ENCODE results near the gene FMO2.

Gene FMO2

DNA sequence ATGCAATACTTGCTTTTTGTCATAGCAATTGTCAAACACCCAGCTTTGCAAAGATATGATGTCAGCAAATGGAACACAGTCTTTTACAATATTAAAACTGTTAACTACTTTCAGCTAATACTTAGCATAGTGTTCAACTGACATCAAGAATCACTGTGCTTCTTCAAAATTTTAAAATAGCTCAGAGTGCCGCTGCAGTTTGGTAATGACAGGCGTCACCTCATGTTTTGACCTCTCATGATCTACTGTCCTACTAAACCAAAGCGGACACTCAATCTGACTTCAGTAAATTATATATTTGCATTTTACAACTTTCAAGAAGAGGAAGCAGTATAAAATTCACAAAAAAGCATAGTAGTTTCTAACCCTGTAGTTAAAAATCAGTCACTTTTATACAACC, 65.2 kb downstream of the FMO2 start:
- Histone ChIP-seq H2BK12ac (ENCODE audit: low read length) (no peak overlapping the region), H3K4me3 (ENCODE audit: low read length in 2 of 2) (no peak overlapping the region), H3K9ac (ENCODE audit: low read depth, low read length, poor library complexity) (no peak overlapping the region), H2BK15ac (ENCODE audit: low read length) (no peak overlapping the region), H3K36me3 (replicated peaks in 1 of 2; ENCODE audit: control insufficient read depth in 2 of 2, insufficient read depth in 2 of 2, low read length in 2 of 2) (no peaks in the 10 kb centered on the region), H3K27me3 (ENCODE audit: control insufficient read depth in 3 of 3, insufficient read depth in 3 of 3, low read depth in 1 of 3, low read length in 3 of 3) (peaks cover 0 to 38% (median 0%) of the 10 kb centered on the region in 3 experiments), H3K4ac (ENCODE audit: low read length) (no peak overlapping the region), H2BK5ac (ENCODE audit: low read length) (no peak overlapping the region), H3K4me1 (ENCODE audit: control insufficient read depth in 2 of 2, insufficient read depth in 1 of 2, low read depth in 1 of 2, low read length in 2 of 2) (no peaks in the 10 kb centered on the region), H3K27ac (replicated peaks; ENCODE audit: low read length) (no peak overlapping the region), H3K23ac (ENCODE audit: low read depth, low read length, poor library complexity) (no peak overlapping the region), H2BK120ac (ENCODE audit: low read depth, low read length) (no peak overlapping the region), H4K91ac (ENCODE audit: low read depth, low read length, poor library complexity) (no peak overlapping the region), H3K79me1 (ENCODE audit: low read depth, low read length) (no peaks in the 10 kb centered on the region), H3K4me2 (ENCODE audit: insufficient read depth, low read length, poor library complexity, severe bottlenecking) (no peak overlapping the region), H3K14ac (ENCODE audit: low read length) (no peak overlapping the region), H2AK5ac (ENCODE audit: low read depth, low read length) (no peak overlapping the region), H2AFZ (ENCODE audit: low read length) (no peak overlapping the region), H3K18ac (ENCODE audit: low read length) (no peak overlapping the region), H4K8ac (ENCODE audit: low read depth, low read length) (no peak overlapping the region), H3K9me3 (replicated peaks in 1 of 2; ENCODE audit: control insufficient read depth in 2 of 2, insufficient read depth in 1 of 2, low read depth in 1 of 2, low read length in 2 of 2) (no peaks in the 10 kb centered on the region)
- DNase-seq (ENCODE audit: low spot score): no peak
- no CpG with 5 or more reads among the region's 3 CpGs for WGBS, 2 donors (ENCODE audit: extremely low coverage in 2 of 2, insufficient read length in 2 of 2, insufficient replicate concordance in 1 of 2)

DNA sequence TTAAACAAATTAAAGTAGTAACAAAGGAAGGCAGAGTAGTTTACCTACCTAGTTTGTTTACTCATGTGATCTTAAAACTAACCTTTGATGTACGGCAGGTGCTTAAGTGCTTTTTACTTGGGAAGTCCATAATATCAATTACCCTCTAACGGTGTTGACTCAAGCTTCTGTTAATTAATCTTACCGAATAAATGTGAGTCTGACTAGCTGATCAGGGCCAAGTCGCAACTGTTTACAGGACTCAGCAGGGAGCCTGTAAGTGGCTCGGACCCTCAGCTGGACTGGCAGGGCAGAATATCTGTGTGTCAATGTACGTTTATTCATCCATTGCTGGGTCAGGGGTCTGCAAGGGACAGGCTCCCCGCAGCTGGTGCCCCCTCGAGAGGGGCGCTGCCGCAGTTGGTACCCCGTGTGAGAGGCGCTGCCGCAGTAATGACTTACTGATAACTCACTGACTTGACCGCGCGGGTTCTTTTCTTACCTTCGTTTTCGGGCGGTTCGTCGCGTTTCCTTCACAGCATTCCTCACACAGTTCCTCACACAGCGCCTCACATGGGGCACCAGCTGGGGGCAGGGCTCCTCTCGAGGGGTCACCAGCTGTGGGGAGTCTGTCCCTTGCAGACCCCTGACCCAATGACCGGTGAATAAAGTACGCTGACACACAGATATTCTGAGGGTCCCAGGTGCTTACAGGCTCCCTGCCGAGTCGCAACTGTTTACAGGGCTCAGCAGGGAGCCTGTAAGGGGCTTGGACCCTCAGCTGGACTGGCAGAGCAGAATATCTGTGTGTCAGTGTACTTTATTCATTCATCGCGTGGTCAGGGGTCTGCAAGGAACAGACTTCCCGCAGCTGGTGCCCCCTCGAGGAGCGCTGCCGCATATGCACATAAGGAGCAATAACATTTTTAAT, 66.2 kb downstream of the FMO2 start:
- no peak overlapping the region for H2BK5ac ChIP-seq (ENCODE audit: low read length)
- H3K9me3 ChIP-seq (replicated peaks in 1 of 2; ENCODE audit: control insufficient read depth in 2 of 2, insufficient read depth in 1 of 2, low read depth in 1 of 2, low read length in 2 of 2): no peaks in the 10 kb centered on the region
- H3K14ac ChIP-seq (ENCODE audit: low read length): no peak overlapping the region
- H2AFZ ChIP-seq (ENCODE audit: low read length): peak overlapping the region; percentile 85
- no peak overlapping the region for H2BK15ac ChIP-seq (ENCODE audit: low read length)
- H3K9ac ChIP-seq (ENCODE audit: low read depth, low read length, poor library complexity): peak overlapping the region; percentile 73
- H3K4me3 ChIP-seq (ENCODE audit: low read length in 2 of 2): peak overlapping the region; percentile 29 to 85
- H3K27ac ChIP-seq (replicated peaks; ENCODE audit: low read length): no peak overlapping the region
- H3K27me3 ChIP-seq (ENCODE audit: control insufficient read depth in 3 of 3, insufficient read depth in 3 of 3, low read depth in 1 of 3, low read length in 3 of 3): peaks cover 0 to 38% (median 0%) of the 10 kb centered on the region in 3 experiments
- peak overlapping the region; percentile 22 for H3K23ac ChIP-seq (ENCODE audit: low read depth, low read length, poor library complexity)
- H3K4me1 ChIP-seq (ENCODE audit: control insufficient read depth in 2 of 2, insufficient read depth in 1 of 2, low read depth in 1 of 2, low read length in 2 of 2): no peaks in the 10 kb centered on the region
- no peak overlapping the region for H2BK12ac ChIP-seq (ENCODE audit: low read length)
- peak overlapping the region; percentile 68 for H3K18ac ChIP-seq (ENCODE audit: low read length)
- H2AK5ac ChIP-seq (ENCODE audit: low read depth, low read length): no peak overlapping the region
- peak; percentile 33 for DNase-seq (ENCODE audit: low spot score)
- peak overlapping the region; percentile 93 for H3K4me2 ChIP-seq (ENCODE audit: insufficient read depth, low read length, poor library complexity, severe bottlenecking)
- no peaks in the 10 kb centered on the region for H3K79me1 ChIP-seq (ENCODE audit: low read depth, low read length)
- no peaks in the 10 kb centered on the region for H3K36me3 ChIP-seq (replicated peaks in 1 of 2; ENCODE audit: control insufficient read depth in 2 of 2, insufficient read depth in 2 of 2, low read length in 2 of 2)
- H2BK120ac ChIP-seq (ENCODE audit: low read depth, low read length): no peak overlapping the region
- no peak overlapping the region for H4K8ac ChIP-seq (ENCODE audit: low read depth, low read length)
- H3K4ac ChIP-seq (ENCODE audit: low read length): no peak overlapping the region
- no peak overlapping the region for H4K91ac ChIP-seq (ENCODE audit: low read depth, low read length, poor library complexity)
- WGBS, 2 donors (ENCODE audit: extremely low coverage in 2 of 2, insufficient read length in 2 of 2, insufficient replicate concordance in 1 of 2): no CpG with 5 or more reads among the region's 34 CpGs

DNA sequence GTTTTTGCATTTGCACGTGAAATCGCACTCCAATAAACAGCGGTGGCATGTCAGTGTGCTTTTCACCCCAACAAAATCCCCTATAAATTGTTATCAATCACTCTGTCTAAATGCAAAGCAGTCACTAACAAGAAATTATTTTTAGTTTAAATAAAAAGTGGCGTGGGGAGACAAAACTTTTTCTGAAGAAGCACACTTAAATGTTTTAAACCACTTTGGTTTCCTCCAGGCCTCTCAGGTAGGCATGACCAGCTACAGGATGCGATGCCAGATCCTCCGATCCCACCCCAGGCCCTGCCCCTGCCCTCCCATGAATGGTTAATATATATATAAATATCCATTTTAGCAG, 66.8 kb downstream of the FMO2 start:
- Histone ChIP-seq H3K18ac (ENCODE audit: low read length) (no peak overlapping the region), H3K4me2 (ENCODE audit: insufficient read depth, low read length, poor library complexity, severe bottlenecking) (no peak overlapping the region), H2BK5ac (ENCODE audit: low read length) (no peak overlapping the region), H2BK12ac (ENCODE audit: low read length) (no peak overlapping the region), H4K91ac (ENCODE audit: low read depth, low read length, poor library complexity) (no peak overlapping the region), H3K4me3 (ENCODE audit: low read length in 2 of 2) (no peak overlapping the region), H2BK120ac (ENCODE audit: low read depth, low read length) (no peak overlapping the region), H3K27me3 (ENCODE audit: control insufficient read depth in 3 of 3, insufficient read depth in 3 of 3, low read depth in 1 of 3, low read length in 3 of 3) (peaks cover 0 to 38% (median 0%) of the 10 kb centered on the region in 3 experiments), H3K79me1 (ENCODE audit: low read depth, low read length) (no peaks in the 10 kb centered on the region), H3K27ac (replicated peaks; ENCODE audit: low read length) (no peak overlapping the region), H4K8ac (ENCODE audit: low read depth, low read length) (no peak overlapping the region), H3K14ac (ENCODE audit: low read length) (no peak overlapping the region), H2AFZ (ENCODE audit: low read length) (peak overlapping the region; percentile 85), H2AK5ac (ENCODE audit: low read depth, low read length) (no peak overlapping the region), H3K23ac (ENCODE audit: low read depth, low read length, poor library complexity) (no peak overlapping the region), H3K9me3 (replicated peaks in 1 of 2; ENCODE audit: control insufficient read depth in 2 of 2, insufficient read depth in 1 of 2, low read depth in 1 of 2, low read length in 2 of 2) (no peaks in the 10 kb centered on the region), H3K4ac (ENCODE audit: low read length) (no peak overlapping the region), H3K9ac (ENCODE audit: low read depth, low read length, poor library complexity) (no peak overlapping the region), H2BK15ac (ENCODE audit: low read length) (no peak overlapping the region), H3K4me1 (ENCODE audit: control insufficient read depth in 2 of 2, insufficient read depth in 1 of 2, low read depth in 1 of 2, low read length in 2 of 2) (no peaks in the 10 kb centered on the region), H3K36me3 (replicated peaks in 1 of 2; ENCODE audit: control insufficient read depth in 2 of 2, insufficient read depth in 2 of 2, low read length in 2 of 2) (no peaks in the 10 kb centered on the region)
- no peak for DNase-seq (ENCODE audit: low spot score)
- no CpG with 5 or more reads among the region's 6 CpGs for WGBS, 2 donors (ENCODE audit: extremely low coverage in 2 of 2, insufficient read length in 2 of 2, insufficient replicate concordance in 1 of 2)

DNA sequence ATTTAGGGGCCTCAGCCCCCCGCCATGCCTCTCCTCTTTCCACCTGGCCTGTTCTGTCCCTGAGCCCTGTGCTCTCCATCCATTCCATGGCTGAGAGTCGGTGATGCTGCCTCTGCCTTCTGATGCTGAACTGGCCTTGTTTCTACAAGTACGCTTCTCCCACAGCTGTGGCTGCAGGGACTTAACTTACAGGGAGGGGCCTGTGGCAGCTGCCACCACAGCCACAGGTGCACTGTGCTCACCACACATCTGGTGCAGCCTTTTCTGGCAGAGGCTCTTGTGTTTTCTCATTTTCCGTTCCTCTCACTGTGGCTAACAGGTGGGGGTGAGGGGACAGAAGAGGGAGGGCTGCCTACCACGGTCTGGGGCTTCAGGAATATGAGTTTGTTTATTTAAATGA, 67.4 kb downstream of the FMO2 start:
- Histone ChIP-seq H4K91ac (ENCODE audit: low read depth, low read length, poor library complexity) (no peak overlapping the region), H2AFZ (ENCODE audit: low read length) (no peak overlapping the region), H3K27ac (replicated peaks; ENCODE audit: low read length) (no peak overlapping the region), H3K4me1 (ENCODE audit: control insufficient read depth in 2 of 2, insufficient read depth in 1 of 2, low read depth in 1 of 2, low read length in 2 of 2) (no peaks in the 10 kb centered on the region), H3K18ac (ENCODE audit: low read length) (no peak overlapping the region), H3K9ac (ENCODE audit: low read depth, low read length, poor library complexity) (no peak overlapping the region), H3K36me3 (replicated peaks in 1 of 2; ENCODE audit: control insufficient read depth in 2 of 2, insufficient read depth in 2 of 2, low read length in 2 of 2) (no peaks in the 10 kb centered on the region), H3K79me1 (ENCODE audit: low read depth, low read length) (no peaks in the 10 kb centered on the region), H3K23ac (ENCODE audit: low read depth, low read length, poor library complexity) (no peak overlapping the region), H2AK5ac (ENCODE audit: low read depth, low read length) (no peak overlapping the region), H3K4ac (ENCODE audit: low read length) (no peak overlapping the region), H3K4me3 (ENCODE audit: low read length in 2 of 2) (no peak overlapping the region), H3K27me3 (ENCODE audit: control insufficient read depth in 3 of 3, insufficient read depth in 3 of 3, low read depth in 1 of 3, low read length in 3 of 3) (peaks cover 0 to 38% (median 0%) of the 10 kb centered on the region in 3 experiments), H3K9me3 (replicated peaks in 1 of 2; ENCODE audit: control insufficient read depth in 2 of 2, insufficient read depth in 1 of 2, low read depth in 1 of 2, low read length in 2 of 2) (no peaks in the 10 kb centered on the region), H2BK5ac (ENCODE audit: low read length) (no peak overlapping the region), H2BK12ac (ENCODE audit: low read length) (no peak overlapping the region), H2BK120ac (ENCODE audit: low read depth, low read length) (no peak overlapping the region), H4K8ac (ENCODE audit: low read depth, low read length) (no peak overlapping the region), H3K14ac (ENCODE audit: low read length) (no peak overlapping the region), H2BK15ac (ENCODE audit: low read length) (no peak overlapping the region), H3K4me2 (ENCODE audit: insufficient read depth, low read length, poor library complexity, severe bottlenecking) (no peak overlapping the region)
- WGBS, 2 donors (ENCODE audit: extremely low coverage in 2 of 2, insufficient read length in 2 of 2, insufficient replicate concordance in 1 of 2): no CpG with 5 or more reads among the region's 5 CpGs
- DNase-seq (ENCODE audit: low spot score): no peak
